ENCODE results near the gene CCR9.

CCR9 gene, protein sequence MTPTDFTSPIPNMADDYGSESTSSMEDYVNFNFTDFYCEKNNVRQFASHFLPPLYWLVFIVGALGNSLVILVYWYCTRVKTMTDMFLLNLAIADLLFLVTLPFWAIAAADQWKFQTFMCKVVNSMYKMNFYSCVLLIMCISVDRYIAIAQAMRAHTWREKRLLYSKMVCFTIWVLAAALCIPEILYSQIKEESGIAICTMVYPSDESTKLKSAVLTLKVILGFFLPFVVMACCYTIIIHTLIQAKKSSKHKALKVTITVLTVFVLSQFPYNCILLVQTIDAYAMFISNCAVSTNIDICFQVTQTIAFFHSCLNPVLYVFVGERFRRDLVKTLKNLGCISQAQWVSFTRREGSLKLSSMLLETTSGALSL

DNA sequence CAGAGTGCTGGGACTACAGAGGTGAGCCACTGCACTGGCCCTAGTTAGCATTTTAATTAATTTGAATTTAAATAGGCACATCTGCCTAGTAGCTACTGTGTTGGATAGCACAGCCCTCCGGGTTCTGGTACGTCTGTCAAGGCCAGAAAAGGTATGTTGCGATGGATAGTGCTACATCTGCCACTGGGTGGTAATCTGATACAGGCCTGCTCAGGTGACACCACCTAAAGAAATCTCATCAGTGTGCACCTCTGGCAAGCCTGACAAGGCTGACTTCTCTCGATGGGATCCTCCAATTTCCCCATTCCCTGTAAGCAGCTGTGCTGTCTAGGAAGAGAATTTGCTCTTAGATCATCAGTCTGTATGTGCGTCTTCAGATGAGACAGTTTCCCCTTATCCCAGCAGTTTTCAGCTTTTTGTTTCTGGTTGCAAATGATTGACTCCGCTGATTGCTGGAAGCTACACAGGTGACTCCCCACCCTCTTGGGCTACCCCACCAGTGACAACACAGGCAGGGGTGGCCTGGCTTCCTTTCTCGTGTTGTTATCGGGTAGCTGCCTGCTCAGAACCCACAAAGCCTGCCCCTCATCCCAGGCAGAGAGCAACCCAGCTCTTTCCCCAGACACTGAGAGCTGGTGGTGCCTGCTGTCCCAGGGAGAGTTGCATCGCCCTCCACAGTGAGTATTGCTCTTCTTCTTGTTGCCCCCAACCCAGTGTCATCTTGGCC lies at the start of gene CCR9:
TSS of gene CCR9 (plus strand) at position 565 of the 727 bp plus-strand sequence. CDS start 8,391 bp downstream, outside the sequence.
- no peak within 1 kb of the TSS for H3K9ac ChIP-seq

DNA sequence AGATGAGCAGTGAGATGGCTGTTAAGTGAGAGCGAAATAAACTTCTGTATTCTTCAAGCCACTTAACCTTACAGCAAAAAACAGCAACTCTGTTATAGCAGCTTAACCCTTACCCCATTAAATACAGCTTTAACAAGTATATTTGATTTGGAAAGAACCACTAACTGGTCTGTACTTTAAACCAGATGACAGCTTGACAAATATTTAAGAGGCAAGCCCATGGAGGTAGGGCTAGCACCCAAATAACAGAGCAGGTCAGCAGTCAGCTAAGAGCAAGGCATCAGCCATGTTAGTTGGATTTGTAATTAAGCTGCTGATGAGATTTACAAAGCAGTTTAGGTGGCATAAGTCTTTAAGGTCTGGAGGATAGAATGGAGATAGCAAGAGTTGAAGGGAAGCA lies 47.9 kb upstream of the CCR9 start:
- no peaks in the 10 kb centered on the region for H3K27me3 ChIP-seq (ENCODE audit: control insufficient read depth, insufficient read depth, low read length)
- H3K9me3 ChIP-seq (ENCODE audit: control insufficient read depth, low read length) = no peaks in the 10 kb centered on the region

More for the DNA sequence above, at the start of gene CCR9:
- no peak within 1 kb of the TSS for H3K27ac ChIP-seq
- H3K36me3 ChIP-seq (ENCODE audit: control insufficient read depth, insufficient read depth, low read length) = no peaks in the 10 kb centered on the region
- no peaks in the 10 kb centered on the region for H3K79me2 ChIP-seq
- no peak within 1 kb of the TSS for H3K4me2 ChIP-seq (ENCODE audit: low read length)
- H3K4me1 ChIP-seq = peaks cover 7% of the 10 kb centered on the region
- no peaks in the 10 kb centered on the region for H3K9me3 ChIP-seq (ENCODE audit: control insufficient read depth, low read length)
- no peak within 1 kb of the TSS for H3K4me3 ChIP-seq (ENCODE audit: low read depth, low read length)
- TF ChIP-seq, protein P1, sequence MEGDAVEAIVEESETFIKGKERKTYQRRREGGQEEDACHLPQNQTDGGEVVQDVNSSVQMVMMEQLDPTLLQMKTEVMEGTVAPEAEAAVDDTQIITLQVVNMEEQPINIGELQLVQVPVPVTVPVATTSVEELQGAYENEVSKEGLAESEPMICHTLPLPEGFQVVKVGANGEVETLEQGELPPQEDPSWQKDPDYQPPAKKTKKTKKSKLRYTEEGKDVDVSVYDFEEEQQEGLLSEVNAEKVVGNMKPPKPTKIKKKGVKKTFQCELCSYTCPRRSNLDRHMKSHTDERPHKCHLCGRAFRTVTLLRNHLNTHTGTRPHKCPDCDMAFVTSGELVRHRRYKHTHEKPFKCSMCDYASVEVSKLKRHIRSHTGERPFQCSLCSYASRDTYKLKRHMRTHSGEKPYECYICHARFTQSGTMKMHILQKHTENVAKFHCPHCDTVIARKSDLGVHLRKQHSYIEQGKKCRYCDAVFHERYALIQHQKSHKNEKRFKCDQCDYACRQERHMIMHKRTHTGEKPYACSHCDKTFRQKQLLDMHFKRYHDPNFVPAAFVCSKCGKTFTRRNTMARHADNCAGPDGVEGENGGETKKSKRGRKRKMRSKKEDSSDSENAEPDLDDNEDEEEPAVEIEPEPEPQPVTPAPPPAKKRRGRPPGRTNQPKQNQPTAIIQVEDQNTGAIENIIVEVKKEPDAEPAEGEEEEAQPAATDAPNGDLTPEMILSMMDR (IDR thresholded peaks at IDR 0.05) = no peak
- no peak within 1 kb of the TSS for H2AFZ ChIP-seq
- no peaks in the 10 kb centered on the region for H3K27me3 ChIP-seq (ENCODE audit: control insufficient read depth, insufficient read depth, low read length)

DNA sequence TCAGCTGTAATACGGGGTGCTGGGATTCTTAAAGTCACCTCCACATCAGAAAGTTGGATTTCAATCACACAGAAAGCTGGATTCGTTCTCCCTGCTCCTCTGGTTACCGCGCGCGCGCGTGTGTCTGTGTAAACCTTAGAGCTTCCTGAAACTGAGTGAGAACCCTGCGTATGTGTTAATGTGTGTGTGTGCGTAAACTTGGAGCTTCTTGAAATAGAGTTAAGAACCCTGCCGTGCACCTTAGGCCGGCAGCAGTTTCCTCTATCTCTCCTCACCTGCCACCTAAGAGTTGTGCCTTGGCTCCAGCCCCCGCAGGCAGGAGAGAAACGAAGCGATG lies 45.0 kb upstream of the CCR9 start:
- peak overlapping the region; percentile 75 for H3K4me2 ChIP-seq (ENCODE audit: low read length)
- peak overlapping the region; percentile 98 for H2AFZ ChIP-seq
- no peak overlapping the region for H3K9ac ChIP-seq
- no peaks in the 10 kb centered on the region for H3K27me3 ChIP-seq (ENCODE audit: control insufficient read depth, insufficient read depth, low read length)
- TF ChIP-seq, protein P1 (IDR thresholded peaks at IDR 0.05) = no peak
- peaks cover 12% of the 10 kb centered on the region for H3K79me2 ChIP-seq
- no peaks in the 10 kb centered on the region for H3K9me3 ChIP-seq (ENCODE audit: control insufficient read depth, low read length)
- H3K4me3 ChIP-seq (ENCODE audit: low read depth, low read length) = peak overlapping the region; percentile 97
- H3K36me3 ChIP-seq (ENCODE audit: control insufficient read depth, insufficient read depth, low read length) = no peaks in the 10 kb centered on the region
- peaks cover 7% of the 10 kb centered on the region for H3K4me1 ChIP-seq
- H3K27ac ChIP-seq = peak overlapping the region; percentile 39

More for the DNA sequence above, 47.9 kb upstream of the CCR9 start:
- Histone ChIP-seq H2AFZ (no peak overlapping the region), H3K27ac (no peak overlapping the region), H3K4me1 (peaks cover 7% of the 10 kb centered on the region), H3K79me2 (peaks cover 12% of the 10 kb centered on the region), H3K4me3 (ENCODE audit: low read depth, low read length) (no peak overlapping the region), H3K36me3 (ENCODE audit: control insufficient read depth, insufficient read depth, low read length) (no peaks in the 10 kb centered on the region), H3K9ac (no peak overlapping the region), H3K4me2 (ENCODE audit: low read length) (no peak overlapping the region)
- TF ChIP-seq, protein P1 (IDR thresholded peaks at IDR 0.05) = no peak

DNA sequence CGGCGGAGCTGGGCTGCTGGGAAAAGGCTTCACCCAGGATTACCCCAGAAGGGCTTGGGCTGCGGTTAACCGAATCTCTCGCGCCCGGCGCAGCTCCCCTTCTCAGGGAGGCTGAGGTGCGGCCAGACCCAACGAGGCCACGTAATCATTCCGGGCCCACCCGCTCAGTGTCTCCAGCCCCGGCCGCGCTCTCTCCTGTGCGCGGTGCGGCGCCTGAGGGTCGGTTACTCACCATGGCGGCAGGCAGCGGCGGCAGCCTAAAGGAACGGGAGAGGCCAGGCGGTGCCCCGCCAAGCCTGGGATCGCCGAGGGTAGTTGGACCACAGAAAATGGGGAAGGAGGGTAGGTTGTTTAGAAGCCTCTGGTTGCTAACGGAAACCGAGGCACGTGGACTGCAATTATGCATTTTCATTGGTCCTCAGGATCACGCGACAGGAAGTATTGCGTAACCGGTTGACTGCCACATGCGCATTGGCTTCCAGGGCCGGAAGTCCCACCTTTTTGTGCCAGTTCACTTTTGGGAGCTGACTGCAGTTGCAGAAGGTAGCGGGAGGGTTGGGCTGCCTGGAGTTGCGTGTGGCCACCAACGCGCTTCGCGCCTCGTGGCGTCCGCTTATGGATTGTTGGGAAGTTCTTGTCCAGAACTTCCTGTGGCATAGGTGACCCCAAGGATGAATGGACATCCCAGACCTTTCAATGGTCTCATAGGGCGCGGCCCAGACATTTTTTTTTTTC lies 44.4 kb upstream of the CCR9 start, which contains the start of gene LZTFL1:
TSS of gene LZTFL1 (minus strand) at position 363 of the 735 bp plus-strand sequence. CDS start at position 235, 128 bp downstream.
- Histone ChIP-seq H3K9me3 (ENCODE audit: control insufficient read depth, low read length) (no peaks in the 10 kb centered on the region), H3K36me3 (ENCODE audit: control insufficient read depth, insufficient read depth, low read length) (no peaks in the 10 kb centered on the region), H3K27me3 (ENCODE audit: control insufficient read depth, insufficient read depth, low read length) (no peaks in the 10 kb centered on the region), H2AFZ (peak within 1 kb of the TSS; percentile 98), H3K9ac (no peak within 1 kb of the TSS), H3K4me2 (ENCODE audit: low read length) (peak within 1 kb of the TSS; percentile 75), H3K27ac (peak within 1 kb of the TSS; percentile 39), H3K79me2 (peaks cover 12% of the 10 kb centered on the region), H3K4me1 (peaks cover 7% of the 10 kb centered on the region), H3K4me3 (ENCODE audit: low read depth, low read length) (peak within 1 kb of the TSS; percentile 97)
- TF ChIP-seq, protein P1 (IDR thresholded peaks at IDR 0.05) = no peak
